Lung (tissue), 12 donors: ENCODE results near the gene NENF. TPM values are rescaled to one million over a fixed set of nuclear protein-coding genes. Genes with fewer than 3 reads are reported as not detected.

Experiments used
- ATAC-seq: fragments of 200-7000 bp; cut with Tn5 transposase; one replicate; pipeline ENCODE4 v1.9.1; 2020; ENCODE audit warnings: moderate number of reproducible peaks; ENCODE audit not compliant: insufficient read depth, low FRiP score
- DNase-seq, 3 donors: peaks; one replicate each; pipeline ENCODE4 v3.0.0-alpha.2; 2013 to 2017
- H3K27ac ChIP-seq, 2 donors: one replicate each; pipeline ENCODE4 v1.5.1; 2013; ENCODE audit warnings: mild to moderate bottlenecking in 2 of 2, moderate library complexity in 2 of 2, control low read depth in 1 of 2, inconsistent platforms in 1 of 2, low read depth in 1 of 2, low read length in 1 of 2
- H3K27me3 ChIP-seq, 3 donors: one replicate each; pipeline ENCODE4 v1.5.1; 2013; ENCODE audit warnings: low read length in 2 of 3; ENCODE audit not compliant: control insufficient read depth in 3 of 3, insufficient read depth in 3 of 3
- H3K36me3 ChIP-seq, 4 donors: one replicate each; pipeline ENCODE4 v1.5.1; 2013; ENCODE audit warnings: low read length in 4 of 4, mild to moderate bottlenecking in 1 of 4, moderate library complexity in 1 of 4; ENCODE audit not compliant: control insufficient read depth in 4 of 4, insufficient read depth in 4 of 4
- H3K4me1 ChIP-seq, 5 donors: one replicate each; pipeline ENCODE4 v1.5.1; 2013; ENCODE audit warnings: low read length in 5 of 5, mild to moderate bottlenecking in 2 of 5, moderate library complexity in 1 of 5; ENCODE audit not compliant: control insufficient read depth in 5 of 5, insufficient read depth in 5 of 5
- H3K4me3 ChIP-seq: one replicate; pipeline ENCODE4 v1.5.1; 2013; ENCODE audit warnings: mild to moderate bottlenecking, control low read depth, moderate library complexity
- H3K9ac ChIP-seq, 2 donors: one replicate each; pipeline ENCODE4 v1.5.1; 2013; ENCODE audit warnings: low read length in 2 of 2, control low read depth in 1 of 2; ENCODE audit not compliant: insufficient read depth in 1 of 2
- H3K9me3 ChIP-seq, 4 donors: one replicate each; pipeline ENCODE4 v1.5.1; 2013; ENCODE audit warnings: low read length in 3 of 4, mild to moderate bottlenecking in 1 of 4, moderate library complexity in 1 of 4; ENCODE audit not compliant: control insufficient read depth in 4 of 4, insufficient read depth in 3 of 4
- WGBS, 2 donors: extraction: QIAGEN DNeasy Blood & Tissue Kit; methylation state at CpG; one replicate each; pipeline ENCODE4 v1.1.7; 2013; 5-methylcytosine and 5-hydroxymethylcytosine counted together
- polyA plus RNA-seq, 2 donors: library from polyadenylated mRNA; stranded (reverse); fragments of 200-250 nt; gene quantifications; one replicate each; pipeline ENCODE4 v1.2.1, GENCODE V29; 2013
- total RNA-seq, 2 donors: library from RNA; depleted of rRNA in 1 of 2; stranded (reverse); fragments of >200 nt in 1 of 2; gene quantifications; one replicate each; pipeline ENCODE4 v1.2.1, GENCODE V29; 2014 to 2021
- TF ChIP-seq, protein P1 (sequence below): IDR thresholded peaks from 2 replicates; pipeline ENCODE4 v1.5.1; 2012; ENCODE audit warnings: mild to moderate bottlenecking; ENCODE audit errors: control extremely low read depth, extremely low read depth
- donor health status: control.
- donor health status: control.
- donor health status: Bipolar disorder and iron deficiency.
- donor health status: healthy.
- donor health status: DM: yes; HTN: yes; CAD: no.

The NENF gene
- total and polyA plus RNA-seq, 4 donors = 27.1 to 94.7 (median 43.5) TPM

DNA sequence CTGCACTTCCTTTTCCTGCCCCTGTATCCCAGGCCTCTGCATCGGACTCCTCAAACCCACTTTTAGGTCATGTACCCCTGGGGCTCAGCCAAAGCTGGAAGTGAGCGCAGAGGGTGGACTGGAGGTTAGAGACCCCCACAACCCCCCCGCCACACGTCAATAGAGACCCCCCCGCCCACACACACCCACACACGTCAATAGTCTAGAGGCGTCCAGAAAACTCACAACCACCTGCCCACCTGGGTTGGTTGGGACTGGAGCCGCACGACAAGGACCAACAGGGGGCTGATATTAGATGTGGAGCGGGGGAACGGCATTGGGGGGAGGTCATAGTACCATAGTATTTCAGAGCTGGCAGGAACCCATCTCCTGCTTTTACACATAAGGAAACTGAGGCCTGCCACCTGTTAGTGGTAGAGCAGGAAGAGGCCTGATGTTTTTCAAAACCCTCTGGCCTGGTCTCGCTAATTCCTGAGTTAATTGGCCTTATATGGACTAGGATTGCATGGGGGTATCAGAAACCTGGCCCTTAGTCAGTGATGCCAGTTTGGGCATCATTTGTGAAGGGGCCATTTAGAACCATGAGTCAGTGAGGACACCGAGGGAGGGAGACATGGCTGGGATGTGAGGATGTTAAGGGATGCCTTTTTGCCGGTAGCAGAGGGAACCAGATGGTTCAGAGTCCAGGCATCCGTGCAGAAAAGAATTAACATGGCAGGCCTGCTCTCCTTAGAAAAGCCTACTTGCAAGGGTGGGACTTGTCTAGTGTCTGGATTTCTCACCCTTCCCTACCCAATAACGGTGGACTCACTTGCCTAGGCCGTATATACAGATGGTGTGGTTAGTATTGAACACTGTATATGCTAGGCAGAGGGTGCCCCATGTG, 1.1 kb downstream of the NENF start:
- WGBS, 2 donors = 69 to 76% methylated on average over 17 of the region's 17 CpGs
- TF ChIP-seq, protein P1, sequence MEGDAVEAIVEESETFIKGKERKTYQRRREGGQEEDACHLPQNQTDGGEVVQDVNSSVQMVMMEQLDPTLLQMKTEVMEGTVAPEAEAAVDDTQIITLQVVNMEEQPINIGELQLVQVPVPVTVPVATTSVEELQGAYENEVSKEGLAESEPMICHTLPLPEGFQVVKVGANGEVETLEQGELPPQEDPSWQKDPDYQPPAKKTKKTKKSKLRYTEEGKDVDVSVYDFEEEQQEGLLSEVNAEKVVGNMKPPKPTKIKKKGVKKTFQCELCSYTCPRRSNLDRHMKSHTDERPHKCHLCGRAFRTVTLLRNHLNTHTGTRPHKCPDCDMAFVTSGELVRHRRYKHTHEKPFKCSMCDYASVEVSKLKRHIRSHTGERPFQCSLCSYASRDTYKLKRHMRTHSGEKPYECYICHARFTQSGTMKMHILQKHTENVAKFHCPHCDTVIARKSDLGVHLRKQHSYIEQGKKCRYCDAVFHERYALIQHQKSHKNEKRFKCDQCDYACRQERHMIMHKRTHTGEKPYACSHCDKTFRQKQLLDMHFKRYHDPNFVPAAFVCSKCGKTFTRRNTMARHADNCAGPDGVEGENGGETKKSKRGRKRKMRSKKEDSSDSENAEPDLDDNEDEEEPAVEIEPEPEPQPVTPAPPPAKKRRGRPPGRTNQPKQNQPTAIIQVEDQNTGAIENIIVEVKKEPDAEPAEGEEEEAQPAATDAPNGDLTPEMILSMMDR = no peak
- DNase-seq (no peak), ATAC-seq (no peak)
- Histone ChIP-seq H3K9ac (peak overlapping the region; percentile 69 to 70), H3K36me3 (no peaks in the 10 kb centered on the region), H3K27ac (peak overlapping the region; percentile 61 to 91), H3K4me3 (peak overlapping the region; percentile 68), H3K9me3 (no peaks in the 10 kb centered on the region), H3K4me1 (peaks cover 0 to 22% (median 3%) of the 10 kb centered on the region in 5 donors), H3K27me3 (no peaks in the 10 kb centered on the region)

DNA sequence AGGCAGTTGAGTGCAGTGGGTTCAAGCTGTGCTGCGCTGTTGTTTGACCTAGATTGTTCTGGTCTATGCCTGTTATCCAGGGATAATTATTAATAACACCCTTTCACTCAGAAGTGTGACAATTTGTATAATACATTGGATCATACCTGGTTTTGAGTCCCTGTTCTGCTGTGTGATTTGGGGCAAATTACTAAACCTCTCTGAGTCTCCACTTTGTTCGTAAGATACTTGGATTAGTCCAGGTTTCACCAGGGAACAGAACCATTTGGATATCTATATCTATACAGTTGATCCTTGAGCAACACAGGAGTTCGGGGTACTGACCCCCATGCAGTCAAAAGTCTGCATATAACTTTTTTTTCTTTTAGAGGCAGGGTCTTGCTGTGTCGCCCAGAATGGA, 2.3 kb downstream of the NENF start:
- H3K4me3 ChIP-seq = no peak overlapping the region
- H3K4me1 ChIP-seq = peaks cover 0 to 22% (median 3%) of the 10 kb centered on the region in 5 donors
- no peaks in the 10 kb centered on the region for H3K9me3 ChIP-seq
- H3K9ac ChIP-seq = no peak overlapping the region
- no peaks in the 10 kb centered on the region for H3K27me3 ChIP-seq
- ATAC-seq (no peak), DNase-seq (no peak)
- H3K27ac ChIP-seq = no peak overlapping the region
- no peaks in the 10 kb centered on the region for H3K36me3 ChIP-seq
- TF ChIP-seq, protein P1 = no peak
- 97 to 98% methylated on average over 4 of the region's 4 CpGs for WGBS, 2 donors

DNA sequence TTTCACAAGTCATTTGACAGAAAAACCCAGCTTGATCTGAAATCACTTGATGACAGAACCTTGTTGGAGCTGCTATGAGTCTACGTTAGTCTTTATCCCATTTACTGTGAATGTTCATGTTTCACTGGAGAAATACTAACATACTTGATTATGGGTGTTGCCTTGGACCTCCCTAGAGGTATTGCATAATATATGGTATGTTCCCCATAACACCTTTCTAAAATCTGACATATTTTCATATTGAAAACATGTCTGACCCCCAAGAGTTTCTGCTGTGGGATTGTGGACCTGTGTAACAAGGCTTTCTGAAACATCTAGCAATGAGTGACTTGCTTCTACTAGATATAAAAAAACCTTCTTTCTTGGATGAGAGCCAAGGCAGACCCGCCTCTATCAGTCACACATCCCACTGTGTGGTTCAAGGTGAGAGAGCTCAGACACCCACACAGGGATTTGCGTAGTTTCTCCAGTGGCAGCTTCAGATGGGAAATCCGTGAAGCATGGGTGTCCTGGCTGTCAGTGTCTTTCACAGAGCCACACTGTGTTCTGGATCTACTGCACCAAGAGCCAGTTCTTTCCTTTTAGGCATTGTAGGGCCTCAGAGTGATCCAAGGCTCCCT, 4.6 kb downstream of the NENF start:
- peaks cover 0 to 15% (median under 1%) of the 10 kb centered on the region in 5 donors for H3K4me1 ChIP-seq
- WGBS, 2 donors = 81 to 88% methylated on average over 4 of the region's 4 CpGs
- no peaks in the 10 kb centered on the region for H3K36me3 ChIP-seq
- DNase-seq (no peak), ATAC-seq (no peak)
- H3K9me3 ChIP-seq = no peaks in the 10 kb centered on the region
- no peak overlapping the region for H3K9ac ChIP-seq
- TF ChIP-seq, protein P1 = no peak
- H3K27ac ChIP-seq = no peak overlapping the region
- H3K27me3 ChIP-seq = no peaks in the 10 kb centered on the region
- no peak overlapping the region for H3K4me3 ChIP-seq
